Measurements from ENCODE around the gene PDE6A.

DNA sequence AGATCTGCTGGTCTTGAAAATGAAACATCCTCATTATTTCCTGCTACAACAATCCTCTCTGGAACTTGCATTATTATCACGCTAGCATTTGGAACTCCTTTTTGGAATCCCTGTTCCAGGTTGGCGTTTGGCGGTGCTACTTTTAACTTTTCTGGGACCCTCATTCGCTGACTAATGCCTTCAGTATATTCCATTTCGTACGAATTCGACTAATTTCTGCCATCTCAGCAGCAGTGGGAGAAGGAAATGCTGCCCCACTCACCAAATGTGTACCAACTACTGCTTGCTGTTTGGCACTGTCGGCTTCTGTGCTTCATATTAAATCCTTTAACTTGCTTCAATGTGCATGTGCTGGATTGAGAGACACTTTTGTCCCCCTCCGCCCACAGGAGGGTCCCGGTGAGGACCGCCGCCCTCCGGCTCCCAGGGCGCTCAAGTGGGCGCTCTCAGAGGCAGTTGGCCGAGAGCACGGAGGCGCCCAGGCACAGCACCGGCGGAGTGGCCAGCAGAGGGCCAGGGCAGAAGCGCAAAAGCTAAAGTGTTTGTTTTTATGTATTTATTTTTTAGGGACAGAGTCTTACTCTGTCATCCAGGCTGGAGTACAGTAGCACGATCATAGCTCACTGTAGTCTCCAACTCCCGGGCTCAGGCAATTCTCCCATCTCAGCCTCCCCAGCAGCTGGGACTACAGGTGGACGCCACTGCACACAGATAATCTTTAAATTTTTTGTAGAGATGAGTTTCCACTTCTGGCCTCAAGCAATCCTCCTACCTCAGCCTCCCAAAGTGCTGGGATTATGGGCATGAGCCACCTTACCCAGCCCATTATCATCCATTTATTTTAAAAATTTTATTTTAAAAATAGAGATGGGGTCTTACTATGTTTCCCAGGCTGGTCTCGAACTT lies 11.9 kb downstream of the PDE6A start:
- no peak for TF ChIP-seq EZH2phosphoT487 (IDR thresholded peaks at IDR 0.05; ENCODE audit: insufficient read depth, low read depth)
- no peak for TF ChIP-seq EZH2 (IDR thresholded peaks at IDR 0.05; ENCODE audit: insufficient read depth, poor library complexity, severe bottlenecking)
